Gastrocnemius medialis (tissue), 4 donors: Measurements from ENCODE around the gene PUM1. TPM values are rescaled to one million over a fixed set of nuclear protein-coding genes. Genes with fewer than 3 reads are reported as not detected.

Experiments
- ATAC-seq, 2 donors: fragments of 150-250 bp; one replicate each; pipeline ENCODE4 v1.9.1; 2016
- DNase-seq, 2 donors: peaks; one replicate each; pipeline ENCODE4 v3.0.0-alpha.2; 2019
- H3K27ac ChIP-seq, 4 donors: fragments of 200-600 bp; sonication (generic); 1 replicate in 1 of 4; 2 replicates in 3 of 4; pipeline ENCODE4 v1.5.1; 2016 to 2018; ENCODE audit warnings: mild to moderate bottlenecking in 2 of 4, moderate library complexity in 1 of 4
- H3K27me3 ChIP-seq, 3 donors: fragments of 200-600 bp; sonication (generic) in 2 of 3; 1 replicate in 1 of 3; 2 replicates in 2 of 3; pipeline versions ENCODE4 v1.5.1 to v1.6.0; 2016 to 2019; ENCODE audit warnings: mild to moderate bottlenecking in 1 of 3, moderate library complexity in 1 of 3
- H3K36me3 ChIP-seq, 2 donors: fragments of 200-600 bp; sonication (generic) in 1 of 2; one replicate each; pipeline ENCODE4 v1.5.1; 2017 to 2018
- H3K4me1 ChIP-seq, 2 donors: fragments of 200-600 bp; sonication (generic) in 1 of 2; one replicate each; pipeline ENCODE4 v1.5.1; 2016 to 2017; ENCODE audit warnings: mild to moderate bottlenecking in 2 of 2
- H3K4me3 ChIP-seq, 4 donors: fragments of 200-600 bp; sonication (generic) in 3 of 4; 1 replicate in 1 of 4; 2 replicates in 3 of 4; pipeline ENCODE4 v1.5.1; 2016 to 2019; ENCODE audit warnings: mild to moderate bottlenecking in 2 of 4
- H3K9me3 ChIP-seq, 3 donors: fragments of 200-600 bp; sonication (generic) in 2 of 3; 1 replicate in 1 of 3; 2 replicates in 2 of 3; pipeline ENCODE4 v1.5.1; 2016 to 2019
- CTCF ChIP-seq, 5 experiments: fragments of 450-650 bp in 3 of 5; fragments of 200-600 bp in 2 of 5; sonication (generic) in 2 of 5; IDR thresholded peaks in 4 of 5; conservative IDR thresholded peaks in 1 of 5; 1 replicate in 4 of 5; 2 replicates in 1 of 5; pipeline ENCODE4 v1.5.1; 2016 to 2019; ENCODE audit warnings: antibody characterized with exemption in 5 of 5, mild to moderate bottlenecking in 3 of 5, moderate library complexity in 3 of 5
- POLR2A ChIP-seq, 2 donors: fragments of 450-650 bp; IDR thresholded peaks; one replicate each; pipeline ENCODE4 v1.6.1; 2017; ENCODE audit warnings: antibody characterized with exemption in 2 of 2, mild to moderate bottlenecking in 2 of 2, moderate library complexity in 2 of 2
- in situ Hi-C, 4 donors: fragments of 200-750 bp; cut with MboI; loops; one replicate each; pipeline versions ENCODE4 v1.15.0 to v1.8.0; 2017; ENCODE audit warnings: low sequenced_read_pairs in 4 of 4
- intact Hi-C: fragments of 100-400 bp; cut with DNase I; formaldehyde crosslinking; loops from one replicate; pipeline ENCODE4 v1.15.1; 2023; ENCODE audit warnings: low total_unique reads
- total RNA-seq, 4 donors: library from RNA; depleted of rRNA; stranded (reverse); fragments of >200 nt; gene quantifications; one replicate each; pipeline versions ENCODE4 v1.1.0 to v1.2.3, GENCODE V29; 2016

The PUM1 gene
- total RNA-seq, 4 donors from 2014 or later, result 56.7 to 111 (median 76.4) TPM

- Histone ChIP-seq H3K36me3 (no peaks in the 10 kb centered on the region), H3K9me3 (no peaks in the 10 kb centered on the region), H3K27me3 (no peaks in the 10 kb centered on the region), H3K27ac (no peak overlapping the region), H3K4me1 (peaks cover 5 to 9% of the 10 kb centered on the region in 2 donors), H3K4me3 (no peak overlapping the region)
- intact Hi-C loops, result loop anchor here (5.0 kb wide), 1 partner anchor 125 kb away; no protein-coding TSS in a partner anchor
- TF ChIP-seq CTCF (IDR thresholded peaks at IDR 0.05 in 4 of 5, conservative IDR thresholded peaks at IDR 0.05 in 1 of 5) (no peak), POLR2A (IDR thresholded peaks at IDR 0.05) (no peak)
- no peak for ATAC-seq
- in situ Hi-C loops, result no loop called here
- no peak for DNase-seq
Observed at GRCh38 chr1:30927448-30927847, 138.1 kb downstream of the PUM1 start.

- TF ChIP-seq CTCF (IDR thresholded peaks at IDR 0.05 in 4 of 5, conservative IDR thresholded peaks at IDR 0.05 in 1 of 5), result no peak
- TF ChIP-seq POLR2A (IDR thresholded peaks at IDR 0.05), result no peak
- Histone ChIP-seq H3K27me3 (no peaks in the 10 kb centered on the region), H3K36me3 (no peaks in the 10 kb centered on the region), H3K4me1 (peaks cover 0 to 9% of the 10 kb centered on the region in 2 donors), H3K4me3 (no peak overlapping the region), H3K9me3 (no peaks in the 10 kb centered on the region), H3K27ac (no peak overlapping the region)
- DNase-seq (no peak), ATAC-seq (no peak)
- intact Hi-C loops (no loop called here), in situ Hi-C loops (no loop called here)
Observed at GRCh38 chr1:30923597-30923996, 141.9 kb downstream of the PUM1 start.

- in situ Hi-C loops, result no loop called here
- Histone ChIP-seq H3K4me1 (no peaks in the 10 kb centered on the region), H3K27ac (no peak overlapping the region), H3K27me3 (no peaks in the 10 kb centered on the region), H3K36me3 (no peaks in the 10 kb centered on the region), H3K9me3 (no peaks in the 10 kb centered on the region), H3K4me3 (no peak overlapping the region)
- intact Hi-C loops, result no loop called here
- ATAC-seq (no peak), DNase-seq (no peak)
- no peak for TF ChIP-seq POLR2A (IDR thresholded peaks at IDR 0.05)
- TF ChIP-seq CTCF (IDR thresholded peaks at IDR 0.05 in 4 of 5, conservative IDR thresholded peaks at IDR 0.05 in 1 of 5), result no peak
Observed at GRCh38 chr1:30920827-30921226, 144.7 kb downstream of the PUM1 start.

GRCh38 chr1:30919025-30919881 lies 146.3 kb downstream of the PUM1 start:
- H3K4me1 ChIP-seq, result no peaks in the 10 kb centered on the region
- intact Hi-C loops (no loop called here), in situ Hi-C loops (loop anchor here in 2 of 4 donors (10.0 kb wide), 1 partner anchor 194 kb away; the partner anchor contains the start of gene MATN1 (in 2 of the 2))
- no peak overlapping the region for H3K4me3 ChIP-seq
- TF ChIP-seq CTCF (IDR thresholded peaks at IDR 0.05 in 4 of 5, conservative IDR thresholded peaks at IDR 0.05 in 1 of 5) (no peak), POLR2A (IDR thresholded peaks at IDR 0.05) (no peak)
- no peaks in the 10 kb centered on the region for H3K9me3 ChIP-seq
- no peak overlapping the region for H3K27ac ChIP-seq
- H3K36me3 ChIP-seq, result no peaks in the 10 kb centered on the region
- no peaks in the 10 kb centered on the region for H3K27me3 ChIP-seq
- peak in 1 of 2 donors; percentile 21 for ATAC-seq
- DNase-seq, result no peak
